Right cardiac atrium (tissue), 5 donors: ENCODE measurements around the gene SSBP4. TPM values are rescaled to one million over a fixed set of nuclear protein-coding genes. Genes with fewer than 3 reads are reported as not detected.

ENCODE experiments used
- ATAC-seq, 2 donors: fragments of 200-7000 bp; cut with Tn5 transposase; one replicate each; pipeline versions ENCODE4 v1.8.0 to v1.9.1; 2020; ENCODE audit warnings: moderate library complexity in 2 of 2, mild to moderate bottlenecking in 1 of 2
- DNase-seq, 3 donors: peaks; one replicate each; pipeline ENCODE4 v3.0.0-alpha.2; 2020
- H3K27ac ChIP-seq: one replicate; pipeline ENCODE4 v1.5.1; 2013; ENCODE audit warnings: mild to moderate bottlenecking, low read length, control low read depth, moderate library complexity
- H3K27me3 ChIP-seq: one replicate; pipeline ENCODE4 v1.6.1; 2013; ENCODE audit not compliant: control insufficient read depth, insufficient read depth
- H3K4me1 ChIP-seq: one replicate; pipeline ENCODE4 v1.6.1; 2013; ENCODE audit warnings: low read length; ENCODE audit not compliant: control insufficient read depth, insufficient read depth
- H3K4me3 ChIP-seq: one replicate; pipeline ENCODE4 v1.5.1; 2013; ENCODE audit warnings: low read length, control low read depth
- H3K9me3 ChIP-seq: one replicate; pipeline ENCODE4 v1.6.1; 2013; ENCODE audit warnings: low read length; ENCODE audit not compliant: control insufficient read depth
- WGBS: extraction: QIAGEN DNeasy Blood & Tissue Kit; methylation state at CpG from one replicate; pipeline ENCODE4 v1.1.7; 2013; 5-methylcytosine and 5-hydroxymethylcytosine counted together
- intact Hi-C, 4 donors: fragments of 100-400 bp; cut with DNase I; formaldehyde crosslinking; loops; one replicate each; pipeline versions ENCODE4 v1.11.0 to v1.14.0; 2022 to 2023
- polyA plus RNA-seq: library from polyadenylated mRNA; stranded (reverse); fragments of 200-250 nt; gene quantifications from one replicate; pipeline ENCODE4 v1.2.3, GENCODE V29; 2013
- total RNA-seq, 4 donors: library from RNA; stranded (reverse); fragmentation: NEBNext Ultra II Directional; extraction: Animal tissue kit (Norgen Biotek cat#: 25700); gene quantifications; one replicate each; pipeline ENCODE4 v1.2.1, GENCODE V29; 2021
- donor health status: healthy with polysubstance abuse.
- donor health status: DM: no; HTN: yes; CAD: no.
- donor health status: DM: no; HTN: no; CAD: no.
- donor health status: DM: no; HTN: yes; CAD: no; lungs with severe emphysema.
- donor health status: DM: yes; HTN: yes; CAD: no.

SSBP4 gene
- total and polyA plus RNA-seq, 5 donors = 32.7 to 40.0 (median 36.9) TPM

DNA sequence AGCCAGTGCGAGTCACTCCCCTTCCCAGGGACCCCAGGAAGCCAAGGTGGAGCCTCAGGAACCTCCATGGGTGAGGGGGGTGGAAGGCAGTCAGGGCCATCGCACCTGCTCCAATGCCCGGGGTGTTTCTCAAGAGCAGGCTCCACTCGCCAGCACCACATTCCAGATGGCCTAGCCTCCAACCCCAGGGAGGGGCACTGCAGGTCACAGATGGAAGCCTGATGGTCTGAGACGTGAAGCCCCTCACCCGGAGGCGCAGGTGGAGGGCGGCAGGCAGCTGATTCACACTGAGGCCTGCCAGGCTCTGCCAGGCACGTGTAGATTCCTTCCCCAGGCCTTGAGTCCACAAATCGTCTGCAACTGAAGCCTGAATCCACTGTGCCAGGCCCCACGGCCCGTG lies 41.7 kb downstream of the SSBP4 start:
- H3K27me3 ChIP-seq = no peaks in the 10 kb centered on the region
- DNase-seq (no peak), ATAC-seq (no peak)
- H3K9me3 ChIP-seq = no peaks in the 10 kb centered on the region
- 77% methylated on average over 12 of the region's 12 CpGs for WGBS
- H3K4me3 ChIP-seq = no peak overlapping the region
- H3K27ac ChIP-seq = peak overlapping the region; percentile 96
- H3K4me1 ChIP-seq = peaks cover 19% of the 10 kb centered on the region
- intact Hi-C loops = loop anchor here in 3 of 4 donors (10.0 kb wide), 4 partner anchors 54 to 124 kb away; partner anchors contain the start of genes ELL (in 1 of the 3) and REX1BD (in 1 of the 3)

DNA sequence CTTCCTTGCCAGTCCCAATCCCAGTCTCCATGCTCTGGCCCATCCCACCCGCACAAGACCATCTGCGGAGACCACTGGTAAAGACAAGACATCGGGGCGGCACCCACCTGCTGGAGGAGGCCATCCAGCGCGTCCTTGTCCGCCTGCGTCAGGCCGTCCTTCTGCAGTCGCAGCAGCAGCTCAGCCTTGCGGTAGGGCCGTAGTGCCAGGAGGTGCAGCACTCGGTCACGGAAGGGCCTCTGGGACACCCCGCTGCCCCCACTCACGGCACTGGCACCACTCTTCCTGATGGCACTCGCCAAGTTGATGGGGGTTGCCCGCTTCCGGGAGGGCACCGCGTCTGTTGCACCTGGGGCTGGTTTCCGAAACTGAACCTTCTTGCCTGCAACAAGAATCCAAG lies 42.3 kb downstream of the SSBP4 start:
- Histone ChIP-seq H3K27ac (no peak overlapping the region), H3K4me3 (no peak overlapping the region), H3K27me3 (no peaks in the 10 kb centered on the region), H3K9me3 (no peaks in the 10 kb centered on the region), H3K4me1 (peaks cover 22% of the 10 kb centered on the region)
- WGBS = 93% methylated on average over 22 of the region's 22 CpGs
- no peak for DNase-seq
- intact Hi-C loops = loop anchor here in 3 of 4 donors (10.0 kb wide), 4 partner anchors 53 to 123 kb away; partner anchors contain the start of genes ELL (in 1 of the 3) and REX1BD (in 1 of the 3)
- no peak for ATAC-seq

DNA sequence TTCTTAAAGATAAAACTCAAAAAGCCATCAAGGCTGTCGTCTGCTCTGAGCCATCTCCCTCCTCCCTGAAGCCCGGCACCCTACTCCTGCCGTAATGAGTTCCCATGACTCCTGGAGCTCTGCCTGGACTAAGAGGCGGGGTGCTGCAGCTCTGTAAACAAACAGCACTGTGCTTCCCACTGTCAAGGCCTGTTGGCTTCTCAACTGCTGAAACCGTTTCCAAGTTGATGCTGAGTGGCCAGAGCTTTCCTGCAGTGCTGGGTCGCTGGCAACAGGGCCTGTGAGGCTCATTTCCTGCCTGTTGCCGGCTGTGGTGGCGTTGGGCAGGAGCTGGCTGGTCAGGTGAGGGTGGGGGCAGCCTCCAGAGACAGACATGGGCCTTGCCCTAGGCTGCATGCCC lies 45.4 kb downstream of the SSBP4 start:
- DNase-seq = peak; percentile 82 to 94 (median 92)
- intact Hi-C loops = loop anchor here in 3 of 4 donors (10.0 kb wide), 4 partner anchors 50 to 120 kb away; partner anchors contain the start of genes ELL (in 1 of the 3) and REX1BD (in 1 of the 3)
- Histone ChIP-seq H3K4me3 (no peak overlapping the region), H3K27me3 (no peaks in the 10 kb centered on the region), H3K4me1 (peaks cover 23% of the 10 kb centered on the region), H3K27ac (peak overlapping the region; percentile 73), H3K9me3 (no peaks in the 10 kb centered on the region)
- ATAC-seq = peak; percentile 70 to 80
- WGBS = 7% methylated on average over 8 of the region's 8 CpGs

DNA sequence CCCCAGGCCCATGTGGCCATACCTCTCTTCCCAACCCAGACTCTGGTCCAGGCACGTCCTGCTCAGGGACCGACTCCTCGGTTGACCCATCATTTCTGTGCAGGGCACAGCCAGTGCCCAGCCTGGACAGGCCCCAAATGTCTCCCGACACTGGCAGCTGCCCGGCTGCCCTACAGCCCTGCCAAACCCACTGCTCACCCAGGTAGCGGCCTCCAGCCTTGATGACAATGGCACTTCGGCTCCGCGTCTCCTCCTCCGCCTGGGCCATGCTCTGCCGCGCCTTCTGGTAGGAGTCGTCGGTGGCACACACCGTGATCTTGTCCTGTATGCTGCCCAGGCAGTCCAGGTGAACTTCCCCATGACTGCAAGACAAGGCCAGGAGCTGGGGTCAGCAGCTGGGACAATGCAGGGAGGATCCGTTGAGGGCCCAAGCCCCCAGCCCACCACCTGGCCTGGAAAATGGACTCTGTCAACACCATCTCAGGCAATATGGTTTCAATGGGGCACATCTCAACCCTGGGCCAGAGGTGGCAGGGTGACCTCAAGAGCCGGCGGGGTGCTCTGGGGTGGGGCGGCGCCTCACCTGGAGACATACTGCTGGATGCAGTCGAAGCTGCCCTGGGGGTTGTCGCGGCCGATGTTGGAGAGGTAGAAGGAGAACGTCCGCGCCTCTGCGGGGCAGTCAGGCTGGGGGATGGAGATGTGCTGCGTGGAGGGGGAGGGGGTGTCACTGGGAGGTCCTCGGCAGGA lies 46.2 kb downstream of the SSBP4 start:
- no peaks in the 10 kb centered on the region for H3K27me3 ChIP-seq
- ATAC-seq (no peak), DNase-seq (no peak)
- no peaks in the 10 kb centered on the region for H3K9me3 ChIP-seq
- H3K4me1 ChIP-seq = peaks cover 20% of the 10 kb centered on the region
- peak overlapping the region; percentile 68 for H3K27ac ChIP-seq
- 88% methylated on average over 30 of the region's 30 CpGs for WGBS
- no peak overlapping the region for H3K4me3 ChIP-seq
- intact Hi-C loops = loop anchor here in 3 of 4 donors (10.0 kb wide), 4 partner anchors 49 to 119 kb away; partner anchors contain the start of genes ELL (in 1 of the 3) and REX1BD (in 1 of the 3)

DNA sequence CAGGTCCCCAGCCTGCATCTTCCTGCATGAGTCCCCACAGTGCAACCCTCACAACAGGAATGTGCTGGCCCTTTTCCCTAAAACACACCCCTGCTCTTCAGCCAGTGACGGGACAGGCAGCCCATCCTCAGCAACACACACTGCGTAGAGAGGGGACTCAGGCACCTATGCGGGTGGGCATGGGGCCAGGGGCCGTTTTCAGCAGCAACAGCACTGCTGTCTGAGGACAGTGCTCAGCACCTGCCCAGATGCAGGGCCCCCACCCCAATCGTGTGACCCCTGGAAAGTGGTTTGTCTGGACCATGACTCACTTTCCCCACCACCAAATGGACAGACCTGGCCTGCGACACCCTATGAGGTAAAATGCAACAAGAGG lies 46.8 kb downstream of the SSBP4 start:
- no peak for ATAC-seq
- Histone ChIP-seq H3K27me3 (no peaks in the 10 kb centered on the region), H3K4me1 (peaks cover 14% of the 10 kb centered on the region), H3K4me3 (no peak overlapping the region), H3K27ac (no peak overlapping the region), H3K9me3 (no peaks in the 10 kb centered on the region)
- intact Hi-C loops = loop anchor here in 3 of 4 donors (10.0 kb wide), 4 partner anchors 49 to 119 kb away; partner anchors contain the start of genes ELL (in 1 of the 3) and REX1BD (in 1 of the 3)
- no peak for DNase-seq
- 83% methylated on average over 6 of the region's 6 CpGs for WGBS

DNA sequence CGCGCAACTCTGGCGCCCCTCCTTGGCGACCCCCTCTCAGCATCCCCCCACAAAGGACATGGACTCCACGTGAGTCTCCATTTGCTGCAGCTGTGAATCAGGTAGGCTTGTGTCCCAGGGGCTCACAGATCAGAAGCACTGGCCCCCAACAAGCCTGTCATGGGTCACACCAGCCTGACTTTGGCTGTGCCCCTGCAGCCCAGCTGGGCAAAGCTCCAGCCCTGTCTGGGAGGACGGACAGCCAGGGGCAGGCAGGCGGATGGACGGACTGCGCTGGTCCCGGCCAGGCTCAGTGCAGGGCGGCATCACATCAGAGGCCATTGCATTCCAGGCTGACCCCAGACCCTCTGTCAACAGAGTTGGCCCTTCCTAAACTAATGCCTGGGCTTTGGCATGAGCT lies 47.2 kb downstream of the SSBP4 start:
- Histone ChIP-seq H3K9me3 (no peaks in the 10 kb centered on the region), H3K27ac (no peak overlapping the region), H3K4me3 (no peak overlapping the region), H3K4me1 (peaks cover 14% of the 10 kb centered on the region), H3K27me3 (no peaks in the 10 kb centered on the region)
- 89% methylated on average over 11 of the region's 11 CpGs for WGBS
- ATAC-seq = no peak
- intact Hi-C loops = loop anchor here in 3 of 4 donors (10.0 kb wide), 4 partner anchors 48 to 118 kb away; partner anchors contain the start of genes ELL (in 1 of the 3) and REX1BD (in 1 of the 3)
- no peak for DNase-seq

DNA sequence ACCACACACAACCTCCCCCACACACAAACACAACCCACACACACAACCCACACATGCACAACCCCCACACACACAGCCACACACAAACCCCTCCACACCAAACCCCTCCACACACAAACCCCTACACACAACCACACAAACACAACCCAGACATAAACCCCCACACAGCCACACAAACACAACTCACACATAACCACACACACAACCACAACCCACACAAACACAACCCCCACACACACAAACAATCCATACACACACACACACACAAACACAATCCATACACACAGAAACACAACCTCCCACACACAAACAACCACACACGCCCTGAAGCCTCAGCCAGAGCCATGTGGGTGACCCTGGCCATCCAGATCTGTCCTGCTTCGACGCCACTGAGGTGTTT lies 48.8 kb downstream of the SSBP4 start:
- no peak for ATAC-seq
- no peak overlapping the region for H3K27ac ChIP-seq

DNA sequence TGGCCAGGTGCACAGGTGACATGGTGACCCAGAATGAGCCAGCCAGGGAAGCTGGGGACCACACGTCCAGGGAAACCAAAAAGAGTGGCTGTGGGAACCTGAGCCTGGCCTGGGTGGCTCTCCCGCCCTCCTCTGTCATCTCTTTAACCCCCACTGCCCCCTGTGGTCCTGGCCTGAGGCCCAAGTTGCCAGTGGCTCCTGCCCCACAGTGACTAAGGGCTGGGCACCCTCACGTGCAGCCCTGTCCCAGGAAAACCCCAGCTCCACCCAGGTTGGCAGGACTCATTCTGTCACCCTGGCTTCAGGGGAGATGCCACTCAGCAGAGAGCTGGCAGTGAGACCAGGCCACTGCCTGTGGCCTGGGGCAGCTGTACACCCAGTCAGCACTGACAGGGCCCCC lies 49.3 kb downstream of the SSBP4 start:
- ATAC-seq (no peak), DNase-seq (no peak)
- 77% methylated on average over 3 of the region's 3 CpGs for WGBS
- Histone ChIP-seq H3K4me3 (no peak overlapping the region), H3K27me3 (no peaks in the 10 kb centered on the region), H3K9me3 (no peaks in the 10 kb centered on the region), H3K27ac (no peak overlapping the region), H3K4me1 (peaks cover 14% of the 10 kb centered on the region)
- intact Hi-C loops = loop anchor here in 3 of 4 donors (10.0 kb wide), 4 partner anchors 46 to 116 kb away; partner anchors contain the start of genes ELL (in 1 of the 3) and REX1BD (in 1 of the 3)

More for the DNA sequence above, 48.8 kb downstream of the SSBP4 start:
- Histone ChIP-seq H3K27me3 (no peaks in the 10 kb centered on the region), H3K9me3 (no peaks in the 10 kb centered on the region), H3K4me3 (no peak overlapping the region), H3K4me1 (peaks cover 14% of the 10 kb centered on the region)
- no peak for DNase-seq
- intact Hi-C loops = loop anchor here in 3 of 4 donors (10.0 kb wide), 4 partner anchors 47 to 117 kb away; partner anchors contain the start of genes ELL (in 1 of the 3) and REX1BD (in 1 of the 3)
- WGBS = 86% methylated on average over 3 of the region's 3 CpGs

DNA sequence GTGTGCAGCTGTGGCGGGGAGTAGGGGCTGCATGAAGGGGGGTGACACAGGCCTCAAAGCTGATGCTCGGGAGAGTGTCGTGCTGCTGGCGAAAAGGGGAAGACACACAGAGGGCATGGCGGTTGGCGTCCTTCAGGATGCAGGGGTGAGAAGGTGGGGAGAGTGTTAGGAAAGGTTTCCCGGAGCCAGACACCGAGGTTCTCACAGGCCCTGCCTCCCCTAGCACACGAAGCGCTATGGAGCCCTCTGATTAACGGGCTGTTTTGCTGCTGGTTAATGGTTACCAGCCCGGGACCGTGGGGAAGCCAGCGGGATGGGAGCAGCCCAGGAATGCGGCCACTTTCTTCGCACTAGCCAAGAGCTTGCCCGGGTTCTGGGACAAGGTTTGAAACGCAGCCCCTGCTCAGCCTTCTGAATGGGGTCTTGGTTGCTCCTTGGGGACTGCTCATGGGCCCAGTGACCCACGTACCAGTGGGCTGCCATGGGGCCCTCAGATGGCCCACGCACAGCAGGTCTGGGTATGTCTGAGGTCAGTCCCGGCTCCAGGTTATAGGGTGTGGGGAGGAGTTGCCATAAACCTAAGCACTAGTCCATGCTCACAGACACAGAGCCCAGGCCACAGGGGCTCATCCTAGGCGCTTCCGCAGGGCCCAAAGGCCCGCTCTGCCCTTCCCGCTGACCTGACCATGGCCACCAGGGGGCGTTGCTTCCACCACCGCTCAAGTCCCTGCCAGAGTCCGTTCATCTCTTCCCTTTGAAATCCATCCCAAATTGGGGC lies 50.1 kb downstream of the SSBP4 start:
- intact Hi-C loops = loop anchor here in 3 of 4 donors (10.0 kb wide), 4 partner anchors 46 to 116 kb away; partner anchors contain the start of genes ELL (in 1 of the 3) and REX1BD (in 1 of the 3)
- no peak overlapping the region for H3K4me3 ChIP-seq
- H3K9me3 ChIP-seq = no peaks in the 10 kb centered on the region
- WGBS = 76% methylated on average over 28 of the region's 28 CpGs
- ATAC-seq (peak; percentile 21 to 40), DNase-seq (peak; percentile 67 to 90 (median 87))
- H3K4me1 ChIP-seq = peaks cover 16% of the 10 kb centered on the region
- no peaks in the 10 kb centered on the region for H3K27me3 ChIP-seq
- no peak overlapping the region for H3K27ac ChIP-seq

DNA sequence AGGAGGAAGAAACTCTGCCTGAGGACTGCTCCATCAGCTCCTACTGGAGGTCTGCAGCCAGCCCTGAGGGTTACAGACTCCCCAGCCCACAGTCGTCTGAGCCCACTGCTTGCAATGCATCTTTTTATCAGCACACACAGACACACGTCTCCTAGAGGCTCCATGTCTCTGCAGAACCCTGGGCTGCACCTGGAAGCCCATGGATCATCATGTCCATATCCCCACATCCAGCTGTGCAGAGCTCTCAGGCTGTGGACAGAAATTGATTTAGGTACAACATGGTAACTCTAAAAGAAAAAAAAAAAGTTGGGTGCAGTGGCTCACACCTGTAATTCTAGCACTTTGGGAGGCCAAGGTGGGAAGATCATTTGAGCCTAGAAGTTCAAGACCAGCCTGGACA lies 51.6 kb downstream of the SSBP4 start:
- ATAC-seq = no peak
- peaks cover 11% of the 10 kb centered on the region for H3K4me1 ChIP-seq

More for the DNA sequence above, 51.6 kb downstream of the SSBP4 start:
- DNase-seq = no peak
- no peak overlapping the region for H3K27ac ChIP-seq
- intact Hi-C loops = loop anchor here in 2 of 4 donors (5.0 to 10.0 kb wide), 2 partner anchors 52 to 94 kb away; partner anchors contain the start of gene ELL (in 1 of the 2)
- no peak overlapping the region for H3K4me3 ChIP-seq
- H3K9me3 ChIP-seq = no peaks in the 10 kb centered on the region
- H3K27me3 ChIP-seq = no peaks in the 10 kb centered on the region
- WGBS = 47% methylated on average over 2 of the region's 2 CpGs
